HepG2 (cell line): ENCODE measurements around the gene C10orf90. TPM values are rescaled to one million over a fixed set of nuclear protein-coding genes. Genes with fewer than 3 reads are reported as not detected.

Experiments used
- ATAC-seq: fragments of 200-7000 bp; cut with Tn5 transposase; 3 replicates; pipeline ENCODE4 v1.9.1; 2020; ENCODE audit warnings: mild to moderate bottlenecking, moderate library complexity
- BruUV-seq: library from RNA; stranded (reverse); fragments of 400-500 nt; replicated peaks from 2 replicates; lab custom pipeline; 2021; lab: Mats Ljungman, UMichigan
- CTCF ChIA-PET: fragments of 300-600 bp; formaldehyde crosslinking; extraction: SDS; loops from one replicate; lab custom pipeline; 2021; ENCODE audit warnings: low total read pairs, inconsistent platforms, low intra/inter-chr PET ratio; lab: Yijun Ruan, JAX
- POLR2A ChIA-PET: fragments of 350-600 bp; sonication (Branson Sonifier 250); formaldehyde crosslinking; loops from one replicate; lab custom pipeline; 2020; ENCODE audit warnings: antibody characterized with exemption, inconsistent platforms; lab: Yijun Ruan, JAX
- DNase-seq: peaks from one replicate; pipeline ENCODE4 v3.0.0-alpha.2; 2015; ENCODE audit warnings: low spot score
- FAIRE-seq: peaks from 3 replicates; lab custom pipeline; 2011; peaks lifted over from hg19 to GRCh38; lab: Jason Lieb, UNC
- H2AFZ ChIP-seq: one replicate; pipeline ENCODE4 v1.6.1; 2011; ENCODE audit warnings: low read length, inconsistent platforms
- H3K27ac ChIP-seq: fragments of 300-600 bp; 3 replicates; pipeline ENCODE4 v1.8.0; 2011; ENCODE audit warnings: mixed run types, mild to moderate bottlenecking, mixed read lengths, low read length, inconsistent platforms; ENCODE audit not compliant: insufficient read depth; ENCODE audit errors: extremely low read length
- H3K27me3 ChIP-seq, 2 experiments: fragments of 200-600 bp in 1 of 2; 2 replicates in 1 of 2; 3 replicates in 1 of 2; pipeline versions ENCODE4 v1.6.0 to v1.8.0; 2011; ENCODE audit warnings: low read length in 2 of 2, mild to moderate bottlenecking in 2 of 2, moderate library complexity in 2 of 2, inconsistent platforms in 1 of 2; ENCODE audit not compliant: insufficient read depth in 2 of 2, control insufficient read depth in 1 of 2
- H3K36me3 ChIP-seq, 2 experiments: fragments of 200-600 bp in 1 of 2; replicated peaks in 1 of 2; 2 replicates in 1 of 2; 3 replicates in 1 of 2; pipeline versions ENCODE4 v1.5.1 to v1.8.0; 2011; ENCODE audit warnings: low read length in 2 of 2, inconsistent platforms in 1 of 2; ENCODE audit not compliant: insufficient read depth in 2 of 2, control insufficient read depth in 1 of 2
- H3K4me1 ChIP-seq: 2 replicates; pipeline ENCODE4 v1.5.1; 2012; ENCODE audit warnings: low read length, inconsistent platforms; ENCODE audit not compliant: insufficient read depth
- H3K4me2 ChIP-seq: 2 replicates; pipeline ENCODE4 v1.6.0; 2011; ENCODE audit warnings: low read depth, low read length, inconsistent platforms
- H3K4me3 ChIP-seq, 3 experiments: fragments of 200-600 bp in 1 of 3; sonication (generic), shearing (Covaris generic) in 1 of 3; replicated peaks in 1 of 3; 2 replicates each; pipeline ENCODE4 v1.5.1; 2011 to 2016; ENCODE audit warnings: low read length in 3 of 3, inconsistent platforms in 2 of 3, low read depth in 2 of 3, mild to moderate bottlenecking in 2 of 3, control low read depth in 1 of 3, mixed read lengths in 1 of 3; ENCODE audit not compliant: insufficient read depth in 1 of 3
- H3K79me2 ChIP-seq: one replicate; pipeline ENCODE4 v1.6.1; 2011; ENCODE audit warnings: low read length, inconsistent platforms; ENCODE audit not compliant: insufficient read depth
- H3K9ac ChIP-seq: 2 replicates; pipeline ENCODE4 v1.6.0; 2011; ENCODE audit warnings: mild to moderate bottlenecking, low read depth, low read length, inconsistent platforms; ENCODE audit not compliant: insufficient read depth
- H3K9me3 ChIP-seq: 2 replicates; pipeline ENCODE4 v1.5.1; 2012; ENCODE audit warnings: mild to moderate bottlenecking, low read length
- H4K20me1 ChIP-seq: 2 replicates; pipeline ENCODE4 v1.6.0; 2011; ENCODE audit warnings: inconsistent platforms, mild to moderate bottlenecking, low read length, moderate library complexity; ENCODE audit not compliant: insufficient read depth
- CBX1 ChIP-seq: IDR thresholded peaks from one replicate; pipeline ENCODE4 v1.6.1; 2016; ENCODE audit warnings: antibody characterized with exemption, low read depth
- CREB3 ChIP-seq: sonication (generic); formaldehyde crosslinking; IDR thresholded peaks from 2 replicates; pipeline ENCODE4 v1.5.0; 2020; ENCODE audit warnings: missing genetic modification reagents
- DPF2 ChIP-seq: sonication (generic); formaldehyde crosslinking; IDR thresholded peaks from 2 replicates; pipeline ENCODE4 v1.4.0; 2020; ENCODE audit warnings: mild to moderate bottlenecking, low read depth, missing genetic modification reagents, borderline replicate concordance
- EP300 ChIP-seq, 3 experiments: sonication (generic) in 1 of 3; formaldehyde crosslinking in 1 of 3; IDR thresholded peaks; 2 replicates each; pipeline versions ENCODE4 v1.5.1 to v1.6.1; 2011 to 2020; ENCODE audit warnings: low read depth in 2 of 3, low read length in 2 of 3, borderline replicate concordance in 1 of 3, improper control_type of control experiment in 1 of 3, mild to moderate bottlenecking in 1 of 3, missing genetic modification reagents in 1 of 3, moderate library complexity in 1 of 3
- HDAC2 ChIP-seq: sonication (generic); formaldehyde crosslinking; IDR thresholded peaks from 2 replicates; pipeline ENCODE4 v1.4.0; 2020; ENCODE audit warnings: missing genetic modification reagents
- HMG20B ChIP-seq: conservative IDR thresholded peaks from 2 replicates; pipeline ENCODE4 v1.6.1; 2016; ENCODE audit warnings: missing genetic modification reagents, missing compliant biosample characterization
- NFE2 ChIP-seq: sonication (generic); formaldehyde crosslinking; IDR thresholded peaks from 2 replicates; pipeline ENCODE4 v1.4.0; 2020; ENCODE audit warnings: missing genetic modification reagents
- RAD21 ChIP-seq: fragments of 450-650 bp; formaldehyde crosslinking; IDR thresholded peaks from 2 replicates; pipeline ENCODE4 v1.5.0; 2020; ENCODE audit warnings: mild to moderate bottlenecking
- RBFOX2 ChIP-seq: fragments of 200-400 bp; formaldehyde crosslinking; IDR thresholded peaks from 2 replicates; pipeline ENCODE4 v1.6.1; 2017; ENCODE audit warnings: low read depth, mild to moderate bottlenecking, low read length
- SAFB2 ChIP-seq: sonication (generic); formaldehyde crosslinking; IDR thresholded peaks from 2 replicates; pipeline ENCODE4 v1.5.1; 2020; ENCODE audit warnings: missing genetic modification reagents, low read depth, mild to moderate bottlenecking, borderline replicate concordance
- SALL2 ChIP-seq: sonication (generic); formaldehyde crosslinking; IDR thresholded peaks from 2 replicates; pipeline ENCODE4 v1.8.1; 2023; ENCODE audit warnings: mild to moderate bottlenecking, missing genetic modification reagents, inconsistent platforms
- THAP11 ChIP-seq: IDR thresholded peaks from 2 replicates; pipeline ENCODE4 v1.6.1; 2016; ENCODE audit warnings: missing biosample characterization, missing genetic modification reagents
- ZBTB3 ChIP-seq: sonication (generic); formaldehyde crosslinking; IDR thresholded peaks from 2 replicates; pipeline ENCODE4 v1.4.0; 2020; ENCODE audit warnings: low read depth, mild to moderate bottlenecking, moderate library complexity, missing genetic modification reagents, borderline replicate concordance
- ZBTB42 ChIP-seq: sonication (generic); formaldehyde crosslinking; IDR thresholded peaks from 2 replicates; pipeline ENCODE4 v1.5.0; 2020; ENCODE audit warnings: mild to moderate bottlenecking, missing genetic modification reagents
- ZMYM3 ChIP-seq: sonication (generic); formaldehyde crosslinking; IDR thresholded peaks from 2 replicates; pipeline ENCODE4 v1.5.1; 2020; ENCODE audit warnings: mild to moderate bottlenecking, missing genetic modification reagents
- ZNF234 ChIP-seq: sonication (generic); formaldehyde crosslinking; conservative IDR thresholded peaks from 2 replicates; pipeline ENCODE4 v1.5.1; 2020; ENCODE audit warnings: mild to moderate bottlenecking, missing genetic modification reagents
- ZNF263 ChIP-seq: sonication (generic); formaldehyde crosslinking; IDR thresholded peaks from 2 replicates; pipeline ENCODE4 v1.4.0; 2020; ENCODE audit warnings: missing genetic modification reagents
- ZNF331 ChIP-seq: sonication (generic); formaldehyde crosslinking; IDR thresholded peaks from 2 replicates; pipeline ENCODE4 v1.4.0; 2020; ENCODE audit warnings: missing genetic modification reagents
- ZNF343 ChIP-seq: sonication (generic); formaldehyde crosslinking; IDR thresholded peaks from 2 replicates; pipeline ENCODE4 v1.4.0; 2020; ENCODE audit warnings: mild to moderate bottlenecking, missing genetic modification reagents
- ZNF430 ChIP-seq: sonication (generic); formaldehyde crosslinking; IDR thresholded peaks from 2 replicates; pipeline ENCODE4 v1.9.0; 2021; ENCODE audit warnings: mild to moderate bottlenecking, missing genetic modification reagents
- ZNF431 ChIP-seq: sonication (generic); formaldehyde crosslinking; IDR thresholded peaks from 2 replicates; pipeline ENCODE4 v1.9.0; 2022; ENCODE audit warnings: missing genetic modification reagents, low read depth, mild to moderate bottlenecking, borderline replicate concordance
- ZSCAN20 ChIP-seq: sonication (generic); formaldehyde crosslinking; IDR thresholded peaks from 2 replicates; pipeline ENCODE4 v1.4.0; 2020; ENCODE audit warnings: missing genetic modification reagents, mild to moderate bottlenecking, borderline replicate concordance
- WGBS: methylation state at CpG from one replicate; pipeline ENCODE4 v1.1.6; 2017; ENCODE audit warnings: low lambda C conversion rate; 5-methylcytosine and 5-hydroxymethylcytosine counted together
- in situ Hi-C: cut with HindIII; loops from 2 replicates; pipeline ENCODE4 v1.10.0; 2017; ENCODE audit warnings: low pct_unique_long_range_greater_than_20kb; ENCODE audit not compliant: extremely low pct_ligation_motif_present
- intact Hi-C: fragments of 100-400 bp; cut with micrococcal nuclease; formaldehyde crosslinking; loops from one replicate; pipeline ENCODE4 v1.10.0; 2022; ENCODE audit not compliant: unreplicated experiment
- polyA plus RNA-seq, 8 experiments: library from polyadenylated mRNA; depleted of rRNA in 3 of 8; stranded (reverse) in 7 of 8; unstranded in 1 of 8; fragments of >200 nt; fragmentation: Illumina TruSeq in 4 of 8; extraction: Trizol in 4 of 8; gene quantifications; 2 replicates each; pipeline versions ENCODE4 v1.2.1 to v1.2.3, GENCODE V29; 2011 to 2016; ENCODE audit warnings: low read depth in 4 of 8, missing spikeins in 1 of 8, mixed read lengths in 1 of 8; ENCODE audit not compliant: insufficient read depth in 1 of 8
- total RNA-seq, 5 experiments: library from RNA; depleted of rRNA; stranded (reverse); fragments of >200 nt; fragmentation: Illumina TruSeq; extraction: Trizol; gene quantifications; 2 replicates each; pipeline ENCODE4 v1.2.3, GENCODE V29; 2016; ENCODE audit warnings: low read depth in 1 of 5
- TF ChIP-seq, protein P1 (sequence below): sonication (generic); formaldehyde crosslinking; IDR thresholded peaks from 2 replicates; pipeline ENCODE4 v1.8.0; 2022; ENCODE audit warnings: missing genetic modification reagents, mild to moderate bottlenecking, moderate library complexity, borderline replicate concordance

Gene C10orf90
- total and polyA plus RNA-seq, 2 of the 13 experiments (the other 11 are each of a cell fraction or from before 2014, with no cell fraction given): not detected

DNA sequence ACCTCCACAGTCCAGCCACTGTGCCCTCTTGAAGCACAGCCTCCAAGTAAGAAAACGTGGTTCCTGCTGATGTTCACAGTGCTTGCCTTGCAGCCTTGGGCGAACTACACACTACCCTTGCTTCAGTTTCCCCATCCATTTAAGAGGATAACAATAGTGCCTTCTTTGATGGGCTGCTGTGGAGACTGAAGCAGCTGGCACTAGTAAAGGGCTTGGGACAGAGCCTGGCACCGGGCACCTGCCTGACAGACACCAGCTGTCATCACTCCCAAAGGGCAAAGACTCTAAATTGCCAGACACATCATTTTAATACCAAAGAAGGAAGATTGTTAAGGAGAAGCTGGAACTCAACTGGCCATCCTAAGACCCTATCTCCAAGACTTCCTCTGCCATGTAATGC lies 3.1 kb upstream of the C10orf90 start (continued):
- no peak for TF ChIP-seq ZSCAN20 (CRISPR knock-in tag)
- TF ChIP-seq HDAC2: no peak
- no peak for TF ChIP-seq EP300 (IDR thresholded peaks at IDR 0.05; ENCODE audit: low read depth in 2 of 2, low read length in 2 of 2)
- TF ChIP-seq EP300 (CRISPR knock-in tag; IDR thresholded peaks at IDR 0.05; ENCODE audit: borderline replicate concordance): no peak
- no peak for TF ChIP-seq ZBTB42 (CRISPR knock-in tag)
- TF ChIP-seq RAD21 (CRISPR knock-in tag): no peak
- TF ChIP-seq RBFOX2: no peak
- TF ChIP-seq CBX1: no peak
- TF ChIP-seq SALL2 (CRISPR knock-in tag): no peak
- no peak for TF ChIP-seq ZBTB3 (CRISPR knock-in tag)
- no peak for TF ChIP-seq ZNF263 (CRISPR knock-in tag)
- TF ChIP-seq ZNF431 (CRISPR knock-in tag): no peak

DNA sequence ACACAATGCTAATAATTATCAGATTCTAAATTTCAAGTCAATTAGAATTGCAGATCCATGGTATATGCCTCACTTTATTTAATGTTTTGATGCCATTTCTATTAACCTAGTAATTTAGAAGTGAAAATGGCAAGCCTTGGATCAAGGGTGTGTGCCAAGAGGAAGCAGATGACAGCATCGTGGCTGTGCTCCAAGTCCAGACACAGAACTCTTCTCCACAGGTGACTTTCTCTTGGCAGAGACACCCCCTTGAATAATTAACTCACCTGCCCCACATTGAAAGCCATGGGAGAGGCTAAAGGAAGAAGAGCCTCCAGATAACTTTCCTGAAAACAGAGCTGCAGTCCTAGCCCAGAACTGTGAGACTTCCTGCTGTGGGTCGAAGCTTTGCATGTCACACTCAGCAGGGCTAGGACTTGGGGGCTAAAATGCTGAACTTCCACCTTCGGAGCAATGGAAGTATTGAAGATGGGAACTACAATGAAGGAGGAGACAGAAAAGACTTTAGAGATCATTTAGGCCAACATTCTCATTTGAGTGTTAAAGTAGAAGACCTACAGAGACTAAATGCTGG lies 996 bp upstream of the C10orf90 start:
- no peaks in the 10 kb centered on the region for H3K4me1 ChIP-seq
- FAIRE-seq (no peak), DNase-seq (no peak), ATAC-seq (no peak)
- CTCF ChIA-PET: no interaction called here
- POLR2A ChIA-PET: no interaction called here
- no peaks in the 10 kb centered on the region; the same call in 1 of the 2 replicates for H3K9me3 ChIP-seq
- no TSS peak for BruUV-seq
- no peaks in the 10 kb centered on the region for H3K79me2 ChIP-seq
- intact Hi-C loops: no loop called here
- no peak overlapping the region for H3K9ac ChIP-seq
- H3K27me3 ChIP-seq: peaks cover 2 to 14% of the 10 kb centered on the region in 2 experiments; a peak in 3 of 5 replicates
- no peak overlapping the region for H3K4me3 ChIP-seq
- 4% methylated on average over 3 of the region's 3 CpGs for WGBS
- no peak overlapping the region for H2AFZ ChIP-seq
- no peak overlapping the region for H3K4me2 ChIP-seq
- in situ Hi-C loops: no loop called here
- H3K27ac ChIP-seq: no peak overlapping the region
- no peaks in the 10 kb centered on the region for H3K36me3 ChIP-seq
- no peaks in the 10 kb centered on the region for H4K20me1 ChIP-seq
- no peak for TF ChIP-seq CREB3 (CRISPR knock-in tag)
- no peak for TF ChIP-seq THAP11 (CRISPR knock-in tag)
- TF ChIP-seq ZNF430 (CRISPR knock-in tag): no peak
- TF ChIP-seq SAFB2 (CRISPR knock-in tag): no peak
- no peak for TF ChIP-seq ZNF343 (CRISPR knock-in tag)
- no peak for TF ChIP-seq ZMYM3 (CRISPR knock-in tag)
- no peak for TF ChIP-seq DPF2 (CRISPR knock-in tag)
- TF ChIP-seq, protein P1, sequence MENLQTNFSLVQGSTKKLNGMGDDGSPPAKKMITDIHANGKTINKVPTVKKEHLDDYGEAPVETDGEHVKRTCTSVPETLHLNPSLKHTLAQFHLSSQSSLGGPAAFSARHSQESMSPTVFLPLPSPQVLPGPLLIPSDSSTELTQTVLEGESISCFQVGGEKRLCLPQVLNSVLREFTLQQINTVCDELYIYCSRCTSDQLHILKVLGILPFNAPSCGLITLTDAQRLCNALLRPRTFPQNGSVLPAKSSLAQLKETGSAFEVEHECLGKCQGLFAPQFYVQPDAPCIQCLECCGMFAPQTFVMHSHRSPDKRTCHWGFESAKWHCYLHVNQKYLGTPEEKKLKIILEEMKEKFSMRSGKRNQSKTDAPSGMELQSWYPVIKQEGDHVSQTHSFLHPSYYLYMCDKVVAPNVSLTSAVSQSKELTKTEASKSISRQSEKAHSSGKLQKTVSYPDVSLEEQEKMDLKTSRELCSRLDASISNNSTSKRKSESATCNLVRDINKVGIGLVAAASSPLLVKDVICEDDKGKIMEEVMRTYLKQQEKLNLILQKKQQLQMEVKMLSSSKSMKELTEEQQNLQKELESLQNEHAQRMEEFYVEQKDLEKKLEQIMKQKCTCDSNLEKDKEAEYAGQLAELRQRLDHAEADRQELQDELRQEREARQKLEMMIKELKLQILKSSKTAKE: no peak
- TF ChIP-seq ZNF234 (CRISPR knock-in tag): no peak
- TF ChIP-seq NFE2 (CRISPR knock-in tag): no peak
- no peak for TF ChIP-seq ZNF331 (CRISPR knock-in tag)
- TF ChIP-seq HMG20B: no peak
